ENCODE results near the gene STK32A.

Gene STK32A

DNA sequence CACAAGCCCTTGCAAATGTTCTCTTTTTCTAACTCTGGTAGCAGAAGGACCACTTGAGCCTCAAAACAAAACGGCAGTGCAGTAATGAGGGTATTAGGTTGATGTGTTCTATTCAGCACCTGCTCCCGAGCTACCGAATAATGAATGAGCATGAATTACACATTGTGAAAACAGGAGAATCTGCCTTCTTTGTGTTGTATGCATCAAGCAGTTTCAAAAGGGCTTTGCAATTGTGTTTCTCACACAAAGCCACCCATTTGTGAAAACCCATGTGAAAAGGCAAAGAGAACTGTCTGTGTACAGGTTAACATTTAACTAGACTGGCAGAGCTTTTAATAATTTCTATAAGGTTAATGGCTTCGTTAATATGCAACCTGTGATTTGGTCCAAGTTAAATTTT, 97.8 kb downstream of the STK32A start:
- no peak overlapping the region for H3K4me3 ChIP-seq (ENCODE audit: low read depth, low read length)
- no peak for TF ChIP-seq CTCF (IDR thresholded peaks at IDR 0.05; ENCODE audit: insufficient read depth, low read depth, low read length, missing control alignments)
- DNase-seq (ENCODE audit: low read depth): no peak

- no peak overlapping the region for H3K4me3 ChIP-seq (ENCODE audit: low read depth, low read length)
- no peak for DNase-seq (ENCODE audit: low read depth)
- TF ChIP-seq CTCF (IDR thresholded peaks at IDR 0.05; ENCODE audit: insufficient read depth, low read depth, low read length, missing control alignments): no peak
Observed at GRCh38 chr5:147336876-147337275, 102.0 kb downstream of the STK32A start.

GRCh38 chr5:147339313-147339712, 104.5 kb downstream of the STK32A start:
- peak; percentile 3 for DNase-seq (ENCODE audit: low read depth)
- TF ChIP-seq CTCF (IDR thresholded peaks at IDR 0.05; ENCODE audit: insufficient read depth, low read depth, low read length, missing control alignments): peak; percentile 15
- no peak overlapping the region for H3K4me3 ChIP-seq (ENCODE audit: low read depth, low read length)

DNA sequence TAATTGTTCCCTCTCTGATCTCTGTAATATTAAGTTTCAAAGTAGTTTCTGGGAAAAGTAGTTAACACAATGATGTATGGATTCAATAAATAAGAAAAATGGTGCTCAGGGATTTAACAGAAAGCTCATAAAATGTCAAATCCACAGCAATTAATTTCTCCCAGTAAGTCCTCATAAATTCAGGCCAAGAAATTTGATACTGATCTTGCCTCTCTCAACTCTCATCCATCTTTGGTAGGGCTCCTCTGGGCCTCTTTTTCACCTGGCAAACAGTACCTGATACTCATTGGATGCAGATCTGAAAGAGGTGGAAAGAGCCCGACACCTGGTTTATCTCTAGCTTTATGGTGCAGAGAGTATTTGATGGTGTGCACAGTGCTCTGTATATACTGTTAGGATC, 106.1 kb downstream of the STK32A start:
- DNase-seq (ENCODE audit: low read depth): no peak
- TF ChIP-seq CTCF (IDR thresholded peaks at IDR 0.05; ENCODE audit: insufficient read depth, low read depth, low read length, missing control alignments): no peak
- no peak overlapping the region for H3K4me3 ChIP-seq (ENCODE audit: low read depth, low read length)

DNA sequence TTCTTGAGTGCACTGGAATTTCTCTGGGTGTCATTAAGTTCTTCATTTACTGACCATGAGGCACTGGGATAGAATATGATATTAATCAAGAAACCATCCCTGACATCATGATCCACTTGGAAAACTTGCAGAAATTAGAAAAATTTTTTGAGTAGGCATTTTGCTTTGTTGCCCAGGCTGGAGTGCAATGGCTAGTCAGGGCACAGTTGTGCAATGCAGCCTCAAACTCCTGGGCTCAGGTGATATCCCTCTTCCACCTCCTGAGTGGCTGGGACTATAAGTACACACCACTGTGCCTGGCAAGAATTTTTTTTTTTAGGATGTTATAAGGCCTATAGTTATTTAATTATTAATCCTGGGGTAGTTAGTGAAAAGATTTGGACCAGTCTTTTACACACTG, 106.5 kb downstream of the STK32A start:
- no peak for TF ChIP-seq CTCF (IDR thresholded peaks at IDR 0.05; ENCODE audit: insufficient read depth, low read depth, low read length, missing control alignments)
- no peak for DNase-seq (ENCODE audit: low read depth)
- no peak overlapping the region for H3K4me3 ChIP-seq (ENCODE audit: low read depth, low read length)

GRCh38 chr5:147344861-147345260, 110.0 kb downstream of the STK32A start:
- H3K4me3 ChIP-seq (ENCODE audit: low read depth, low read length): no peak overlapping the region
- no peak for TF ChIP-seq CTCF (IDR thresholded peaks at IDR 0.05; ENCODE audit: insufficient read depth, low read depth, low read length, missing control alignments)
- no peak for DNase-seq (ENCODE audit: low read depth)

DNA sequence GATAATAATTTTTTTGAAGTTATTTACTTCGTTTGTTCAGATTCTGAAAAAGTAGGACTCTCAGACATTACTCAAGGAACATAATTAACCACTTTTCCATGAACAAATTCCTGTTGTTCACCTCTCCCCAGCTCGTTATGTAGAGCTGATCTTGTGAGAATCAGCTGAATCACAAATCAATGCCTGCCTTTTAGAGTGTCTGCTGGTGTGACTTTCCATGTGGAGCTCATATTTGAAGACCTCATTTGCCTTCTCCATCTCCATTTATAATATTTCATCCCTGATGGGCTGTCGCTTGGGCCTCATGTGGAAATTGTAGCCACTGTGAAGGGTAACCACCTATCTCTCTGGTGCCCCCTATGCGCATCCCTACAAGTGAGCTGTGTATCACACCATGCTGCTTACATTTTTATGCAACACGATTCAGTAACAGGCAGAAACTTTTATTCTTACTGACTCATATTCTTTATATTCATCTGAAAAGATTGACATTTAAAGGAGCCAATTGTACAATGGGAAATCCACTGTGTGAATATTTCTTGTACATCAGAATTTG, 111.3 kb downstream of the STK32A start:
- no peak for TF ChIP-seq CTCF (IDR thresholded peaks at IDR 0.05; ENCODE audit: insufficient read depth, low read depth, low read length, missing control alignments)
- DNase-seq (ENCODE audit: low read depth): no peak

More for the DNA sequence above, 111.3 kb downstream of the STK32A start:
- H3K4me3 ChIP-seq (ENCODE audit: low read depth, low read length): no peak overlapping the region
